Stimulated activated CD8-positive, alpha-beta memory T cell treated with anti-CD3 and anti-CD28 coated beads, Interleukin-7, amount 100 ng/mL, for 1 hour (primary cell): ENCODE data around the gene NKTR.

Experiments
- DNase-seq, 2 donors: peaks; one replicate each; pipeline ENCODE4 v3.0.0-alpha.2; 2020; ENCODE audit warnings: low read depth in 2 of 2

Gene NKTR

GRCh38 chr3:42662037-42662812, 61.7 kb downstream of the NKTR start:
- DNase-seq: no peak

- no peak for DNase-seq
Measured at GRCh38 chr3:42662813-42663535, 62.5 kb downstream of the NKTR start.

- no peak for DNase-seq
Measured at GRCh38 chr3:42663581-42664437, 63.3 kb downstream of the NKTR start.

GRCh38 chr3:42664438-42664803, 63.9 kb downstream of the NKTR start:
- DNase-seq: no peak

GRCh38 chr3:42665050-42665878, 64.8 kb downstream of the NKTR start:
- DNase-seq: no peak

GRCh38 chr3:42666022-42666421, 65.5 kb downstream of the NKTR start:
- DNase-seq: no peak

- DNase-seq: no peak
Measured at GRCh38 chr3:42666577-42666998, 66.1 kb downstream of the NKTR start.

GRCh38 chr3:42667096-42667522, 66.6 kb downstream of the NKTR start:
- DNase-seq: no peak

- DNase-seq: no peak
Measured at GRCh38 chr3:42667523-42668412, 67.3 kb downstream of the NKTR start.

- DNase-seq: no peak
Measured at GRCh38 chr3:42668413-42668760, 67.9 kb downstream of the NKTR start.

- DNase-seq: no peak
Measured at GRCh38 chr3:42668793-42669217, 68.3 kb downstream of the NKTR start.

- DNase-seq: no peak
Measured at GRCh38 chr3:42670051-42670576, 69.6 kb downstream of the NKTR start.

GRCh38 chr3:42670670-42671069, 70.2 kb downstream of the NKTR start:
- no peak for DNase-seq

- no peak for DNase-seq
Measured at GRCh38 chr3:42672515-42672914, 72.0 kb downstream of the NKTR start.

GRCh38 chr3:42673082-42673481, 72.6 kb downstream of the NKTR start:
- DNase-seq: no peak

GRCh38 chr3:42674146-42674545, 73.7 kb downstream of the NKTR start:
- DNase-seq: no peak

GRCh38 chr3:42675909-42676308, 75.4 kb downstream of the NKTR start:
- DNase-seq: no peak

- no peak for DNase-seq
Measured at GRCh38 chr3:42678447-42678846, 78.0 kb downstream of the NKTR start.

GRCh38 chr3:42680271-42680670, 79.8 kb downstream of the NKTR start:
- DNase-seq: no peak

GRCh38 chr3:42680806-42681205, 80.3 kb downstream of the NKTR start:
- no peak for DNase-seq
